Uterus (tissue), 4 donors: Measurements from ENCODE around the gene CDC20. TPM values are rescaled to one million over a fixed set of nuclear protein-coding genes. Genes with fewer than 3 reads are reported as not detected.

Experiments used
- DNase-seq, 2 donors: peaks; one replicate each; pipeline ENCODE4 v3.0.0-alpha.2; 2019 to 2020
- H3K27ac ChIP-seq, 2 donors: fragments of 200-600 bp; sonication (generic); 1 replicate in 1 of 2; 2 replicates in 1 of 2; pipeline ENCODE4 v1.5.1; 2016 to 2018
- H3K27me3 ChIP-seq, 2 donors: fragments of 200-600 bp; sonication (generic); one replicate each; pipeline ENCODE4 v1.5.1; 2018 to 2019; ENCODE audit warnings: control low read depth in 1 of 2
- H3K36me3 ChIP-seq, 2 donors: fragments of 200-600 bp; sonication (generic); one replicate each; pipeline ENCODE4 v1.5.1; 2019; ENCODE audit warnings: control low read depth in 1 of 2
- H3K4me1 ChIP-seq, 2 donors: fragments of 200-600 bp; sonication (generic); one replicate each; pipeline ENCODE4 v1.5.1; 2018 to 2019; ENCODE audit warnings: control low read depth in 1 of 2
- H3K4me3 ChIP-seq, 2 donors: fragments of 200-600 bp; sonication (generic); 1 replicate in 1 of 2; 2 replicates in 1 of 2; pipeline ENCODE4 v1.5.1; 2018 to 2019; ENCODE audit warnings: mild to moderate bottlenecking in 1 of 2
- H3K9me3 ChIP-seq, 2 donors: fragments of 200-600 bp; sonication (generic); one replicate each; pipeline ENCODE4 v1.5.1; 2019; ENCODE audit warnings: control low read depth in 1 of 2
- POLR2A ChIP-seq, 2 donors: fragments of 450-650 bp; IDR thresholded peaks; one replicate each; pipeline ENCODE4 v1.6.1; 2016; ENCODE audit warnings: antibody characterized with exemption in 2 of 2, mild to moderate bottlenecking in 1 of 2, moderate library complexity in 1 of 2
- intact Hi-C: fragments of 100-400 bp; cut with DNase I; formaldehyde crosslinking; loops from one replicate; pipeline ENCODE4 v1.15.1; 2023; ENCODE audit warnings: low total_unique reads
- total RNA-seq, 4 donors: library from RNA; depleted of rRNA in 3 of 4; stranded (reverse); fragments of >200 nt in 3 of 4; gene quantifications; one replicate each; pipeline versions ENCODE4 v1.1.0 to v1.2.4, GENCODE V29; 2014 to 2023
- TF ChIP-seq, protein P1 (sequence below), 4 experiments: fragments of 200-600 bp in 2 of 4; fragments of 450-650 bp in 2 of 4; sonication (generic) in 2 of 4; IDR thresholded peaks; one replicate each; pipeline ENCODE4 v1.5.1; 2016 to 2019; ENCODE audit warnings: antibody characterized with exemption in 4 of 4, mild to moderate bottlenecking in 2 of 4, moderate library complexity in 1 of 4
- donor health status: DM: yes; HTN: yes; CAD: no.

CDC20 gene
- total RNA-seq, 4 donors from 2014 or later: 1.3 to 20.3 TPM; not detected in 2

DNA sequence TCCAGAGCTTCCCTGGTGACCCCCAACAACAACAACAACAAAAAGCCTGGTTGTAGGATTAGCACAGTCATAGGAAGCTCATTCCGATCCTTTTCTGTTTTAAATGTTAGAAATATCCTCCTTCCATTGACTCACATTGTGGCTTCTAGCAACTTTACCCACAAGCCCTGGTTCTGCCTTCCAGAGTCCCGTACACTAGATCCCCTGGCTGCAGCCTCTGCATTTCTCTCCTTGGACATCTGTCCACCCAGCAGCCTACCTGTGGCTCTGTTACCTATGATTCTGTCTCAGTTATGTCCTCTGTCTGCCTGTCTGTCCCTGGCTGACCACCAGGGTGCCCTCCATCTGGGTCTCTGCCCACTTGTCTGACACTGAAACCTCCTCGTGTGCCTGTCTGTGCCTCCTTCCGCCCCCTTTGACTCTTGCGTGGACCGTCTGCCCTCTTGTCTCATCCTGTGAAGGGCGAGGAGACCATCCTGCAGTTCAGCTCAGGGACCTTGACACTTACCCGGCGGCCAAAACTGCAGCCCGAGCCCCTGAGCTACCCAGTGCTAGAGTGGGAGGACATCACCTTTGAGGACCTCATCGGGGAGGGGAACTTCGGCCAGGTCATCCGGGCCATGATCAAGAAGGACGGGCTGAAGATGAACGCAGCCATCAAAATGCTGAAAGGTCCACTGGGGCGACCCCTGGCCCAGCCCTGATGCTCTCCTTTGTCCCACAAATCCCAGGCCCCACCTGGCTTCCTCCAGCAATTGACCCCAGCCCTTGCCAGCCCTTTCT is 41.9 kb upstream of the CDC20 start:
- Histone ChIP-seq H3K27ac (no peak overlapping the region), H3K27me3 (no peaks in the 10 kb centered on the region), H3K4me3 (no peak overlapping the region), H3K36me3 (no peaks in the 10 kb centered on the region), H3K4me1 (no peaks in the 10 kb centered on the region), H3K9me3 (no peaks in the 10 kb centered on the region)
- TF ChIP-seq, protein P1, sequence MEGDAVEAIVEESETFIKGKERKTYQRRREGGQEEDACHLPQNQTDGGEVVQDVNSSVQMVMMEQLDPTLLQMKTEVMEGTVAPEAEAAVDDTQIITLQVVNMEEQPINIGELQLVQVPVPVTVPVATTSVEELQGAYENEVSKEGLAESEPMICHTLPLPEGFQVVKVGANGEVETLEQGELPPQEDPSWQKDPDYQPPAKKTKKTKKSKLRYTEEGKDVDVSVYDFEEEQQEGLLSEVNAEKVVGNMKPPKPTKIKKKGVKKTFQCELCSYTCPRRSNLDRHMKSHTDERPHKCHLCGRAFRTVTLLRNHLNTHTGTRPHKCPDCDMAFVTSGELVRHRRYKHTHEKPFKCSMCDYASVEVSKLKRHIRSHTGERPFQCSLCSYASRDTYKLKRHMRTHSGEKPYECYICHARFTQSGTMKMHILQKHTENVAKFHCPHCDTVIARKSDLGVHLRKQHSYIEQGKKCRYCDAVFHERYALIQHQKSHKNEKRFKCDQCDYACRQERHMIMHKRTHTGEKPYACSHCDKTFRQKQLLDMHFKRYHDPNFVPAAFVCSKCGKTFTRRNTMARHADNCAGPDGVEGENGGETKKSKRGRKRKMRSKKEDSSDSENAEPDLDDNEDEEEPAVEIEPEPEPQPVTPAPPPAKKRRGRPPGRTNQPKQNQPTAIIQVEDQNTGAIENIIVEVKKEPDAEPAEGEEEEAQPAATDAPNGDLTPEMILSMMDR (IDR thresholded peaks at IDR 0.05): no peak
- no peak for TF ChIP-seq POLR2A (IDR thresholded peaks at IDR 0.05)
- intact Hi-C loops: no loop called here
- no peak for DNase-seq

DNA sequence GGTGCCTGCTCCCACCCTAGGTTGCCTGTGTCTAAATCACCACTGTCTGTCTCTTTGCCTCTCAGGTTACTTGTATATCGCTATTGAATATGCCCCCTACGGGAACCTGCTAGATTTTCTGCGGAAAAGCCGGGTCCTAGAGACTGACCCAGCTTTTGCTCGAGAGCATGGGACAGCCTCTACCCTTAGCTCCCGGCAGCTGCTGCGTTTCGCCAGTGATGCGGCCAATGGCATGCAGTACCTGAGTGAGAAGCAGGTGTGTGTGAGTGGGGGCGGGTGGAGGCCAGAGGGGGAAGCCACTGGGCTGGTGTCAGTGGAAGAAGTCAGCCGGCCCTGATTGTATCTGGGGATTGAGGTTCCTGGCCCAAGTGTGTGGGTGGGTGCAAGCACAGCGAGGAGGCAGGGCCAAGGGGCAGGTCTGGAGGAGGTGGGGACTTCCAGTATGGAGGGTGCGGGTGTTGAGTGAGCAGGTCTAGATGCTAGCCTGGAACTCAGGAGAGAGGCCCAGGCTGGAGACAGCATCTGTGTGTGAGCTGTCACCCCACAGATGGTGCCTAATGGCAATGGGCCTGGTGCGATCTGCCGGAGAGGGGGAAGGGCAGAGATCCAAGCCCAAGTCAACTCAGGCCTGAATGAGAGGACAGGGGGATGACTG is 40.8 kb upstream of the CDC20 start:
- H3K36me3 ChIP-seq: no peaks in the 10 kb centered on the region
- H3K27me3 ChIP-seq: no peaks in the 10 kb centered on the region
- no peak overlapping the region for H3K4me3 ChIP-seq
- TF ChIP-seq, protein P1 (IDR thresholded peaks at IDR 0.05): no peak
- no peak for TF ChIP-seq POLR2A (IDR thresholded peaks at IDR 0.05)
- no peaks in the 10 kb centered on the region for H3K4me1 ChIP-seq
- DNase-seq: no peak
- H3K9me3 ChIP-seq: no peaks in the 10 kb centered on the region
- intact Hi-C loops: no loop called here
- no peak overlapping the region for H3K27ac ChIP-seq

DNA sequence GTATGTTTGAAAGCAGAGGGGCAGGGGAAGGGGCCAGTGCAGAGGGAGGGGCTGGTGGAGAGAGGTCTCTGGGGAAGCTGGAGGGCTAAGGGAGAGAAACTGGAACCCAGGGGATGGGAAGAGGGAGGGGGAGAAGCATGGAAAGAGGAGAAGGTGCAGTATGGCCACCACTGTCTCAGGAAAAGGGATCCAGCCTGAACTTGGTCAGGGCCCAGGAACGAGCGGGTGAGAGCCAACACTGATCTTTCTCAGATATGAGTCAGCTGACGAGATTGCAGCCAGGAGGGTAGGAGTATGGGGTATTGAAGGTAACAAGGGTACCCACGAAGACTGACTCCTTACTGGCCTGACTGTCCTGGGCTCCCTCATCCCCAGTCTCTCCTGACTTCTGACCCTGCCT is 40.0 kb upstream of the CDC20 start:
- intact Hi-C loops: no loop called here
- Histone ChIP-seq H3K4me3 (no peak overlapping the region), H3K36me3 (no peaks in the 10 kb centered on the region), H3K4me1 (no peaks in the 10 kb centered on the region), H3K27me3 (no peaks in the 10 kb centered on the region), H3K27ac (no peak overlapping the region), H3K9me3 (no peaks in the 10 kb centered on the region)
- no peak for DNase-seq
- TF ChIP-seq, protein P1 (IDR thresholded peaks at IDR 0.05): no peak
- TF ChIP-seq POLR2A (IDR thresholded peaks at IDR 0.05): no peak

DNA sequence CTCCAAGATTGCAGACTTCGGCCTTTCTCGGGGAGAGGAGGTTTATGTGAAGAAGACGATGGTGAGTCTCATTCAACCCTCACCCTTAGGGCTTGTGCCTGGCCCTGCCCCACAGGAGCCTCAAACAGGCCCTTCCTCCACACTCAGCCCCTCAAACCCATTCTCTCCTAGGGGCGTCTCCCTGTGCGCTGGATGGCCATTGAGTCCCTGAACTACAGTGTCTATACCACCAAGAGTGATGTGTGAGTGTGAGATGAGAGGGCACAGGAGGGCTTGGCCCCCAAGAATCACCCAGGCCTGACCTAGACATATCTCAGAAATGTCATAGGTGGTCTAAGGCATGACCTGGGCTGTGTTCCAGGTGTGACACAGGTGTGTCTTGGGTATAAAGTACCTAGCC is 39.5 kb upstream of the CDC20 start:
- intact Hi-C loops: no loop called here
- no peaks in the 10 kb centered on the region for H3K4me1 ChIP-seq
- no peaks in the 10 kb centered on the region for H3K36me3 ChIP-seq
- no peak for DNase-seq
- H3K27ac ChIP-seq: no peak overlapping the region
- TF ChIP-seq POLR2A (IDR thresholded peaks at IDR 0.05): no peak
- TF ChIP-seq, protein P1 (IDR thresholded peaks at IDR 0.05): no peak
- H3K4me3 ChIP-seq: no peak overlapping the region
- H3K27me3 ChIP-seq: no peaks in the 10 kb centered on the region
- no peaks in the 10 kb centered on the region for H3K9me3 ChIP-seq

DNA sequence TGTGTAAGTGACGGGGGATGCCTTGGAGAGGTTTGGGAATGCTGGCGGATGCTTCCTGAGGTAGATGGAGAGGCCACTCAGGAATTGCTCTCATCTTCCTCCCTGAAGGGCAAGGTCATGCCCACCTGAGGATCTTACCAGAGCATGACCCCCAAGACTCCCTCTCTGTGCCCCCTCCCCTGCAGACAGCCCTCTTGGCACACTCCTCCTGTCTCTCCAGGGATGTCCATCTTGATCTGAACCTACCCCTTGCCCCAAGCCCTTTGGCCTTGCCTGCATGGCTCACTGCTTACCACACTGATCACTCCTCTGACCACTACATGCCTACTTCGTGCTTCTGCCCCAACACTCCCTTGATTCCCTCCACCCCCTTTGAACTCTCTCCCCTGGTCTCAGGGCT is 39.0 kb upstream of the CDC20 start:
- H3K4me1 ChIP-seq: no peaks in the 10 kb centered on the region
- no peak for DNase-seq
- no peaks in the 10 kb centered on the region for H3K27me3 ChIP-seq
- no peaks in the 10 kb centered on the region for H3K36me3 ChIP-seq
- TF ChIP-seq, protein P1 (IDR thresholded peaks at IDR 0.05): no peak
- H3K9me3 ChIP-seq: no peaks in the 10 kb centered on the region
- intact Hi-C loops: no loop called here
- H3K27ac ChIP-seq: no peak overlapping the region
- H3K4me3 ChIP-seq: no peak overlapping the region
